ENCODE results near the gene C1QTNF7.

- TF ChIP-seq CTCF (IDR thresholded peaks at IDR 0.05) (no peak), POLR2A (IDR thresholded peaks at IDR 0.05) (no peak), POLR2AphosphoS5 (IDR thresholded peaks at IDR 0.05) (no peak)
Measured at GRCh38 chr4:15381806-15382338, 46.0 kb upstream of the C1QTNF7 start.

Data from sigmoid colon (tissue), 4 donors.